Measurements from ENCODE around the gene IQCE. TPM values are rescaled to one million over a fixed set of nuclear protein-coding genes. Genes with fewer than 3 reads are reported as not detected.

Gene IQCE
- total RNA-seq, 2 donors from 2014 or later, result 6.7 to 9.0 TPM

GRCh38 chr7:2644562-2645273 lies 85.9 kb downstream of the IQCE start:
- DNase-seq (no peak), ATAC-seq (peak; percentile 42)
- H3K4me3 Mint-ChIP-seq, result peak overlapping the region; percentile 82
- H3K36me3 Mint-ChIP-seq (ENCODE audit: low read depth), result no peaks in the 10 kb centered on the region
- no peaks in the 10 kb centered on the region for H3K9me3 ChIP-seq (ENCODE audit: control insufficient read depth, low read length, poor library complexity, severe bottlenecking)
- H3K27ac Mint-ChIP-seq, result no peak overlapping the region
- H3K4me1 Mint-ChIP-seq, result peaks cover 8% of the 10 kb centered on the region
- H3K27me3 Mint-ChIP-seq, result no peaks in the 10 kb centered on the region

DNA sequence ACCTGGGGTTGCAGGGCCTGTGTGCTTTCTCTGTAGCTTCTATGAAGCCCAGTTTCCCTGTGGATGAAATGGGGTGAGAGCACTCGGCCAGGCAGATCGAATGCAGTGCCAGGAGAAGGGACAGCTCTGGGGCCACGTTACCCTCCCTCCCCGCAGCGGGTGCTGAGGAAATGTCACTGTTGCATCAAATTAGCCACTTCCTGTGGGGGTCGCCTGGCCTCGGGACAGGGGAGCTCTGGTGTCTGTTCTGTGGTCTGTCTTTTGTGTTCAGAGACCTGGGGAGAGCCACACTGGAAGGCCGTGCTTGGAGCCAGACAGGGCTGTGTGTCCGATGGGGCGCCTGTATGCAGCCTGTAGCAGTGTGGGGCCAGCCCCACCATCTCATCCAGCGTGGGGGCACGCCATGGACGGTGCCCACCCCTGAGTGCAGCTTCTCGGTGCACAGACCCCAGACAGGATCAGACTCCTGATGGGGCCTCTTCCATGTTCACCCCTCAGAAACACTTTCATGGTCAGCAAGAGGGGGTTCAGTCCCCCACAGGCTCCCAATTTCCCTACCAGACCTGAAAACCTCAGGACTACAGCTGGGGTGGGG lies 86.6 kb downstream of the IQCE start:
- Mint-ChIP-seq H3K4me1 (peaks cover 8% of the 10 kb centered on the region), H3K4me3 (peak overlapping the region; percentile 82), H3K36me3 (ENCODE audit: low read depth) (no peaks in the 10 kb centered on the region), H3K27me3 (no peaks in the 10 kb centered on the region), H3K27ac (no peak overlapping the region)
- ATAC-seq (peak; percentile 31), DNase-seq (no peak)
- H3K9me3 ChIP-seq (ENCODE audit: control insufficient read depth, low read length, poor library complexity, severe bottlenecking), result no peaks in the 10 kb centered on the region

- Mint-ChIP-seq H3K27me3 (no peaks in the 10 kb centered on the region), H3K4me1 (peaks cover 8% of the 10 kb centered on the region), H3K4me3 (no peak overlapping the region), H3K27ac (peak overlapping the region; percentile 8), H3K36me3 (ENCODE audit: low read depth) (no peaks in the 10 kb centered on the region)
- no peak for ATAC-seq
- H3K9me3 ChIP-seq (ENCODE audit: control insufficient read depth, low read length, poor library complexity, severe bottlenecking), result no peaks in the 10 kb centered on the region
- DNase-seq, result no peak
Measured at GRCh38 chr7:2646336-2646679, 87.5 kb downstream of the IQCE start.

- H3K4me1 Mint-ChIP-seq, result peaks cover 8% of the 10 kb centered on the region
- no peaks in the 10 kb centered on the region for H3K27me3 Mint-ChIP-seq
- DNase-seq, result no peak
Measured at GRCh38 chr7:2646680-2647571, 88.1 kb downstream of the IQCE start.

DNA sequence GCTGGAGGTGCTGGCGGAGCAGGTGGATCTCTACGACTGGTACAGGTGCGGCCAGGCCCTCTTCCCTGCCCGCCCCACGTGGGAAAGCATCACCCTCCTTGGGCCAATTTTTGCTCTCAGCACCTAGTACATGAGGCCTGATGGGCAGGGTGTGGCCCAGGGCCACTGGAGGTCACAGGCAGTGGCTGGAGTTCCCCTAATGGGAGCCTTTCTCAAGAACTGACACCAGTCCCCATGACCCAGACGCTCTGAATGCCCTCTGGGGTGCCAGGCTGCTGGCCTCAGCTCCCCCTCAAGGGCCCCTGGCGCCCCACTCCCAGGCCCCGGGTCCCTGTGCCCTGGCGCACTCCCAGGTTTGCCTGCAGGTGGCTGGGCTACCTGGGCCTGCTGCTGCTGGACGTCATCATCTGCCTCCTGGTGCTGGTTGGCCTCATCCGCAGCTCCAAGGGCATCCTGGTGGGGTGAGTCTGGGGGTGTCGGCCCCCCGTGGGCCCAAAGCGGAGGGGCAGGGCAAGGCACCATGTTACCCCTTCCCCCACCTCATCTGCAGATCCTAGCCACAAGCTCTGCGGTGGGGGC lies 88.9 kb downstream of the IQCE start:
- H3K27ac Mint-ChIP-seq, result no peak overlapping the region
- ATAC-seq, result peak; percentile 22
- H3K4me3 Mint-ChIP-seq, result no peak overlapping the region
- H3K36me3 Mint-ChIP-seq (ENCODE audit: low read depth), result no peaks in the 10 kb centered on the region
- DNase-seq, result no peak
- no peaks in the 10 kb centered on the region for H3K27me3 Mint-ChIP-seq
- no peaks in the 10 kb centered on the region for H3K9me3 ChIP-seq (ENCODE audit: control insufficient read depth, low read length, poor library complexity, severe bottlenecking)
- H3K4me1 Mint-ChIP-seq, result peaks cover 8% of the 10 kb centered on the region

More at GRCh38 chr7:2646680-2647571, 88.1 kb downstream of the IQCE start:
- Mint-ChIP-seq H3K36me3 (ENCODE audit: low read depth) (no peaks in the 10 kb centered on the region), H3K4me3 (no peak overlapping the region), H3K27ac (no peak overlapping the region)
- no peaks in the 10 kb centered on the region for H3K9me3 ChIP-seq (ENCODE audit: control insufficient read depth, low read length, poor library complexity, severe bottlenecking)
- ATAC-seq, result no peak

DNA sequence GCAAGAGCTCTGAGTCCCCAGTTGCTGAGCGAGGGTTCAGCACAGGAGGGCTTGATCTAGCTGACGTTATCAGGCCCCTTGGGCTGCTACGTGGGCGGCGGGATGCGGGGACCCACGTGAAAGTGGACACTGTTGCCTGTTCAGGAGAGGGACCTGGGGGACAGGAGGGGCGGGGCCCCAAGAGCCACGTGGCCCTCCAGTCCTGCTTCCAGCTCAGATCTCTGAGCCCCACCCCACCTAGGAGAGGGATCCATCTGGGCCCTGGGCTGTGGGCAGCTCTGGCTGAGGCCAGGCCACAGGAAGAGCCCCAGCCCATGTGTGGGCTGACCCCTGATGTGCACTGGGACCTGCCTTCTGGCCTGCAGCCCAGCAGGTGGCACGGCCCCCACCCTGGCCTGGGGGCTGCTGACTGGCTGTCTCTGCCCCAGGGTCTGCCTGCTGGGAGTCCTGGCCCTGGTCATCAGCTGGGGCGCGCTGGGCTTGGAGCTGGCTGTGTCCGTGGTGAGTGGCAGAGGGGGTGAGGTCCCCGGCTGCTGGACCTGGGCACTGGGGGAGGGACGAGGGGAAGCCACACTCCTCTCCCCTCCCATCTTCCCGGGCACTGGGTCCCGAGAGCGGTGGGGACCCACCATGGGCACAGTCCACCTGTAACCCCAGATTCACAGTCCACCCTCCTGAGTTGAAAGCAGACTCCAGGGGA lies 90.5 kb downstream of the IQCE start:
- DNase-seq (no peak), ATAC-seq (no peak)
- H3K4me3 Mint-ChIP-seq, result no peak overlapping the region
- H3K27me3 Mint-ChIP-seq, result no peaks in the 10 kb centered on the region
- H3K36me3 Mint-ChIP-seq (ENCODE audit: low read depth), result no peaks in the 10 kb centered on the region
- H3K27ac Mint-ChIP-seq, result no peak overlapping the region
- peaks cover 8% of the 10 kb centered on the region for H3K4me1 Mint-ChIP-seq
- H3K9me3 ChIP-seq (ENCODE audit: control insufficient read depth, low read length, poor library complexity, severe bottlenecking), result no peaks in the 10 kb centered on the region

- Mint-ChIP-seq H3K36me3 (ENCODE audit: low read depth) (no peaks in the 10 kb centered on the region), H3K4me1 (peaks cover 6% of the 10 kb centered on the region), H3K27me3 (no peaks in the 10 kb centered on the region), H3K27ac (no peak overlapping the region), H3K4me3 (no peak overlapping the region)
- H3K9me3 ChIP-seq (ENCODE audit: control insufficient read depth, low read length, poor library complexity, severe bottlenecking), result no peaks in the 10 kb centered on the region
- DNase-seq, result no peak
- ATAC-seq, result no peak
Measured at GRCh38 chr7:2649991-2650390, 91.2 kb downstream of the IQCE start.

DNA sequence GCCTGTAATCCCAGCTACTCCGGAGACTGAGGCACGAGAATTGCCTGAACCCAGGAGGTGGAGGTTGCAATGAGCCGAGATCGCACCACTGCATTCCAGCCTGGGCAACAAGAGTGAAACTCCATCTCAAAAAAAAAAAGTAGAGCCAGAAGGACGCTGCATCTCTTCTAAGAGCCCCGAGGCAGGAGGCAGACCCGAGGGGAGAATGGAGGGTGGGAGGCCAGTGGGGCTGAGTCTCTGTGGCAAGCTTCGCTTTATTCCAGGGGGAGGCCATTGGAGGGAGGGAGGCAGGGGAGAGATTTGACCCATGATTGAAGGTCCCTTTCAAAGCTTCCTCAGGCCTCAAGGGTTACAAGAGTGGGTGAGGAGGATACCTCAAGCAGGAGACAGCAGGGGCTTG lies 91.7 kb downstream of the IQCE start:
- H3K9me3 ChIP-seq (ENCODE audit: control insufficient read depth, low read length, poor library complexity, severe bottlenecking), result no peaks in the 10 kb centered on the region
- H3K4me1 Mint-ChIP-seq, result peaks cover 2% of the 10 kb centered on the region
- no peak overlapping the region for H3K27ac Mint-ChIP-seq
- H3K27me3 Mint-ChIP-seq, result no peaks in the 10 kb centered on the region
- no peaks in the 10 kb centered on the region for H3K36me3 Mint-ChIP-seq (ENCODE audit: low read depth)
- H3K4me3 Mint-ChIP-seq, result no peak overlapping the region
- ATAC-seq (no peak), DNase-seq (no peak)

DNA sequence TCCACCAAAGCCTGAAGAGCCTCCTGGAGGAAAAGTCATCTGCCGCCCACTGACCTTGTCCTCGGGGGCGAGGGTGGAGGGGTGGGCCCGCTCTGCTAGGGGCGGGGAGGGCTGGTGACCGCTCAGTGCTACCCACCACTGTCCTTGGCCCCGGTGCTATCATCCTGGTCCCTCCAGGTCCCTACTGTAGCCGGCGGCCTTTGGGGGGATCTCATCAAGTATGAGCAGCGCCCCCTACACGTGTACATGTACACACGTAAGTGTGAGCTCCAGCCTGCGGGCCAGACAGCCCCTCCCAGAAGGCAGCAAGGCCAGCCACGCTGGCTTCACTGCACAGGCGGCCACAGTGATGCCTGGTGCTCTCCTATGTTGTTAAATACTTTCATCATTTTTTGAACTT lies 92.6 kb downstream of the IQCE start:
- ATAC-seq (no peak), DNase-seq (no peak)
- Mint-ChIP-seq H3K4me3 (no peak overlapping the region), H3K27ac (no peak overlapping the region), H3K4me1 (no peaks in the 10 kb centered on the region), H3K27me3 (no peaks in the 10 kb centered on the region), H3K36me3 (ENCODE audit: low read depth) (no peaks in the 10 kb centered on the region)
- H3K9me3 ChIP-seq (ENCODE audit: control insufficient read depth, low read length, poor library complexity, severe bottlenecking), result no peaks in the 10 kb centered on the region

- Mint-ChIP-seq H3K4me1 (no peaks in the 10 kb centered on the region), H3K36me3 (ENCODE audit: low read depth) (no peaks in the 10 kb centered on the region), H3K4me3 (no peak overlapping the region), H3K27me3 (no peaks in the 10 kb centered on the region), H3K27ac (no peak overlapping the region)
- ATAC-seq (no peak), DNase-seq (no peak)
- no peaks in the 10 kb centered on the region for H3K9me3 ChIP-seq (ENCODE audit: control insufficient read depth, low read length, poor library complexity, severe bottlenecking)
Measured at GRCh38 chr7:2651847-2652735, 93.3 kb downstream of the IQCE start.

- no peaks in the 10 kb centered on the region for H3K9me3 ChIP-seq (ENCODE audit: control insufficient read depth, low read length, poor library complexity, severe bottlenecking)
- Mint-ChIP-seq H3K27me3 (no peaks in the 10 kb centered on the region), H3K4me1 (no peaks in the 10 kb centered on the region), H3K4me3 (no peak overlapping the region), H3K36me3 (ENCODE audit: low read depth) (no peaks in the 10 kb centered on the region), H3K27ac (no peak overlapping the region)
- DNase-seq (no peak), ATAC-seq (no peak)
Measured at GRCh38 chr7:2652736-2653060, 93.9 kb downstream of the IQCE start.

- Mint-ChIP-seq H3K36me3 (ENCODE audit: low read depth) (no peaks in the 10 kb centered on the region), H3K4me1 (no peaks in the 10 kb centered on the region), H3K4me3 (no peak overlapping the region), H3K27ac (no peak overlapping the region), H3K27me3 (no peaks in the 10 kb centered on the region)
- ATAC-seq (no peak), DNase-seq (no peak)
- H3K9me3 ChIP-seq (ENCODE audit: control insufficient read depth, low read length, poor library complexity, severe bottlenecking), result no peaks in the 10 kb centered on the region
Measured at GRCh38 chr7:2654059-2654458, 95.3 kb downstream of the IQCE start.
